Spleen (tissue), 11 donors: Measurements from ENCODE around the gene HAPLN2. TPM values are rescaled to one million over a fixed set of nuclear protein-coding genes. Genes with fewer than 3 reads are reported as not detected.

Experiments used
- DNase-seq: peaks from one replicate; pipeline ENCODE4 v3.0.0-alpha.2; 2020
- H3K27ac ChIP-seq, 8 donors: fragments of 200-600 bp; sonication (generic) in 7 of 8; 1 replicate in 4 of 8; 2 replicates in 4 of 8; pipeline versions ENCODE4 v1.5.0 to v1.8.0; 2016 to 2021; ENCODE audit warnings: inconsistent platforms in 4 of 8, mild to moderate bottlenecking in 4 of 8, moderate library complexity in 1 of 8
- H3K27me3 ChIP-seq, 7 donors: fragments of 200-600 bp; sonication (generic) in 6 of 7; replicated peaks in 1 of 7; 1 replicate in 4 of 7; 2 replicates in 3 of 7; pipeline versions ENCODE4 v1.5.0 to v1.8.0; 2016 to 2021; ENCODE audit warnings: inconsistent platforms in 3 of 7, mild to moderate bottlenecking in 1 of 7
- H3K36me3 ChIP-seq, 6 donors: fragments of 200-600 bp; sonication (generic) in 5 of 6; 1 replicate in 4 of 6; 2 replicates in 2 of 6; pipeline versions ENCODE4 v1.5.0 to v1.8.0; 2016 to 2021; ENCODE audit warnings: inconsistent platforms in 2 of 6
- H3K4me1 ChIP-seq, 6 donors: fragments of 200-600 bp; sonication (generic) in 5 of 6; 1 replicate in 3 of 6; 2 replicates in 3 of 6; pipeline versions ENCODE4 v1.5.0 to v1.8.0; 2016 to 2021; ENCODE audit warnings: inconsistent platforms in 3 of 6
- H3K4me3 ChIP-seq, 8 donors: fragments of 200-600 bp; sonication (generic) in 7 of 8; 1 replicate in 4 of 8; 2 replicates in 4 of 8; pipeline versions ENCODE4 v1.5.0 to v1.8.0; 2016 to 2021; ENCODE audit warnings: inconsistent platforms in 4 of 8, mild to moderate bottlenecking in 4 of 8, moderate library complexity in 2 of 8
- H3K9me3 ChIP-seq, 8 donors: fragments of 200-600 bp; sonication (generic) in 7 of 8; 1 replicate in 4 of 8; 2 replicates in 4 of 8; pipeline versions ENCODE4 v1.5.0 to v1.8.0; 2016 to 2021; ENCODE audit warnings: inconsistent platforms in 4 of 8
- POLR2A ChIP-seq, 3 donors: fragments of 450-650 bp; IDR thresholded peaks; one replicate each; pipeline ENCODE4 v1.5.1; 2017; ENCODE audit warnings: antibody characterized with exemption in 3 of 3, mild to moderate bottlenecking in 1 of 3
- POLR2AphosphoS5 ChIP-seq, 3 donors: sonication (generic); formaldehyde crosslinking; IDR thresholded peaks; one replicate each; pipeline ENCODE4 v1.5.1; 2017; ENCODE audit warnings: antibody characterized with exemption in 3 of 3
- WGBS, 5 donors: extraction: QIAGEN DNeasy Blood & Tissue Kit in 3 of 5; methylation state at CpG; one replicate each; pipeline versions ENCODE4 v1.1.5 to v1.1.7; 2013 to 2018; 5-methylcytosine and 5-hydroxymethylcytosine counted together
- intact Hi-C: fragments of 100-400 bp; cut with DNase I; formaldehyde crosslinking; loops from one replicate; pipeline ENCODE4 v1.15.0; 2023; ENCODE audit warnings: low total_unique reads
- polyA plus RNA-seq, 3 donors: library from polyadenylated mRNA; stranded (reverse); fragments of 200-250 nt; gene quantifications; one replicate each; pipeline ENCODE4 v1.2.1, GENCODE V29; 2013
- total RNA-seq, 7 donors: library from RNA; depleted of rRNA in 3 of 7; stranded (reverse); fragments of >200 nt in 3 of 7; fragmentation: NEBNext Ultra II Directional in 4 of 7; extraction: Animal tissue kit (Norgen Biotek cat#: 25700) in 4 of 7; gene quantifications; one replicate each; pipeline versions ENCODE4 v1.1.0 to v1.2.1, GENCODE V29; 2016 to 2021
- TF ChIP-seq, protein P1 (sequence below), 11 experiments: fragments of 200-600 bp in 7 of 11; fragments of 450-650 bp in 4 of 11; sonication (generic) in 4 of 11; IDR thresholded peaks in 8 of 11; conservative IDR thresholded peaks in 3 of 11; 1 replicate in 7 of 11; 2 replicates in 4 of 11; pipeline versions ENCODE4 v1.4.0 to v1.8.0; 2016 to 2021; ENCODE audit warnings: antibody characterized with exemption in 11 of 11, inconsistent platforms in 4 of 11, mild to moderate bottlenecking in 1 of 11
- donor health status: healthy with polysubstance abuse.
- donor health status: DM: no; HTN: no; CAD: no; lungs with moderate emphysema.
- donor health status: DM: no; HTN: no; CAD: no.
- donor health status: Bipolar disorder and iron deficiency.
- donor health status: healthy.
- donor health status: DM: no; HTN: no; CAD: no.
- donor health status: DM: yes; HTN: yes; CAD: no.

Gene HAPLN2
- total and polyA plus RNA-seq, 10 donors = 0.20 to 1.1 (median 0.36) TPM; not detected in 4

- DNase-seq = no peak
- peaks cover 5 to 28% (median 15%) of the 10 kb centered on the region in 6 donors for H3K4me1 ChIP-seq
- peaks cover 8 to 100% (median 71%) of the 10 kb centered on the region in 7 donors for H3K27me3 ChIP-seq
- 16 to 40% (median 17%) methylated on average over 15 to 40 of the region's 40 CpGs for WGBS, 5 donors
- peak overlapping the region in 7 of 8 donors; percentile 18 to 65 (median 30) for H3K4me3 ChIP-seq
- no peaks in the 10 kb centered on the region for H3K36me3 ChIP-seq
- TF ChIP-seq POLR2A (IDR thresholded peaks at IDR 0.05) (no peak), POLR2AphosphoS5 (IDR thresholded peaks at IDR 0.05) (peak in 1 of 3 donors; percentile 4)
- intact Hi-C loops = no loop called here
- H3K27ac ChIP-seq = no peak overlapping the region
- H3K9me3 ChIP-seq = no peaks in the 10 kb centered on the region
Observed at GRCh38 chr1:156642265-156643048, 23.2 kb downstream of the HAPLN2 start.

DNA sequence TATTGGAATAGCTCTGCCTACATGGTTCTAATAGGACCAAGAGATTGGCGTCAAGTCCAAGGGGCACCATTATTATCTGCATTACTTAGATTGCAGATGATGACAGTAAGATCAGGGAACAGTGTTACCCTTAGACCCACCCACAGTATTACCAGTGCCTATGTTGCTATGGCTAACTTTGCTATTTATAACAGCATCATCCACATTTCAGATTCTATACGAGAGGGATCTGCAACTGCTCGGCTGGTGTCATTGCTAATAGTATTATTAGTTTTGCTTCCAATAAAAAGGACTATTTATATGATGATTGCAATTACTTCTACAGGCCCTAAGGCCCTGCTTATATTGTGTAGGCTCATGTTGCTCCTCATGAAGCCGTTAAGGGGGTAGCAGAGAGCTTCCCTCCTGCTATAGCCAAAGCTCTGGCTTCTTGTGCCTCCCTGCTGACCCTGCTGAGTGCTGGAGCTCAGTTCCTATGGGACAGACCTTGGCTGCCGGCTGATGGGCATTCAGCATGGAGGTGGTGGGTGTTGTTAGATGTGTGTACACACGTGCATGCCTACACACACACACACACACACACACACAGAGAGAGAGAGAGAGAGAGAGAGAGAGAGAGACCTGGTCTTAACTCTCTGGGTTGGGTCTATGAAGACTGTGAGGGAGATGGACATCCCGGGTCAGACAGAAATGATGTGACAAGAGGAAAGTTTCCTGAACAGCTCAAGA is 24.0 kb downstream of the HAPLN2 start:
- no peaks in the 10 kb centered on the region for H3K36me3 ChIP-seq
- TF ChIP-seq, protein P1, sequence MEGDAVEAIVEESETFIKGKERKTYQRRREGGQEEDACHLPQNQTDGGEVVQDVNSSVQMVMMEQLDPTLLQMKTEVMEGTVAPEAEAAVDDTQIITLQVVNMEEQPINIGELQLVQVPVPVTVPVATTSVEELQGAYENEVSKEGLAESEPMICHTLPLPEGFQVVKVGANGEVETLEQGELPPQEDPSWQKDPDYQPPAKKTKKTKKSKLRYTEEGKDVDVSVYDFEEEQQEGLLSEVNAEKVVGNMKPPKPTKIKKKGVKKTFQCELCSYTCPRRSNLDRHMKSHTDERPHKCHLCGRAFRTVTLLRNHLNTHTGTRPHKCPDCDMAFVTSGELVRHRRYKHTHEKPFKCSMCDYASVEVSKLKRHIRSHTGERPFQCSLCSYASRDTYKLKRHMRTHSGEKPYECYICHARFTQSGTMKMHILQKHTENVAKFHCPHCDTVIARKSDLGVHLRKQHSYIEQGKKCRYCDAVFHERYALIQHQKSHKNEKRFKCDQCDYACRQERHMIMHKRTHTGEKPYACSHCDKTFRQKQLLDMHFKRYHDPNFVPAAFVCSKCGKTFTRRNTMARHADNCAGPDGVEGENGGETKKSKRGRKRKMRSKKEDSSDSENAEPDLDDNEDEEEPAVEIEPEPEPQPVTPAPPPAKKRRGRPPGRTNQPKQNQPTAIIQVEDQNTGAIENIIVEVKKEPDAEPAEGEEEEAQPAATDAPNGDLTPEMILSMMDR (IDR thresholded peaks at IDR 0.05 in 8 of 11, conservative IDR thresholded peaks at IDR 0.05 in 3 of 11) = no peak
- no peak for TF ChIP-seq POLR2A (IDR thresholded peaks at IDR 0.05)
- TF ChIP-seq POLR2AphosphoS5 (IDR thresholded peaks at IDR 0.05) = no peak
- H3K27ac ChIP-seq = no peak overlapping the region
- WGBS, 5 donors = 46 to 66% (median 61%) methylated on average over 6 to 7 of the region's 7 CpGs
- H3K9me3 ChIP-seq = no peaks in the 10 kb centered on the region
- DNase-seq = no peak
- H3K27me3 ChIP-seq = peaks cover 8 to 100% (median 67%) of the 10 kb centered on the region in 7 donors
- intact Hi-C loops = no loop called here
- H3K4me3 ChIP-seq = no peak overlapping the region
- H3K4me1 ChIP-seq = peaks cover 5 to 28% (median 15%) of the 10 kb centered on the region in 6 donors

DNA sequence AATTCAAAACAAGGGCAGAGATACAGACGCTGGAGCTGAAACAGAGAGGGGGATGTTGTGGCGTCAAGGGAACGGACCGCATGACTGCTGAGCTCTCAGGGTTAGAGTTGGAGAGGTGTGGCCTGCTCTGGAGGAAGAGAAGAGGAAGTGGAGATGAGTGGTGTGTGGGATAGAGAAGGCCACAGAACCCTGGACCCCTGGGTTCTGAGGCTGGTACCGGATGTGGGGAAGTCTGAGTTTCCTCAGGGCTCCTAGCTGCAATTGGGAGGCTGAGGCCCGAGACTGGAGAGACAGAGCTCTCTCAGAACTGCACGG is 24.5 kb downstream of the HAPLN2 start:
- intact Hi-C loops = no loop called here
- no peak for DNase-seq
- peaks cover 5 to 28% (median 15%) of the 10 kb centered on the region in 6 donors for H3K4me1 ChIP-seq
- 16 to 36% (median 20%) methylated on average over 7 of the region's 7 CpGs for WGBS, 5 donors
- H3K27ac ChIP-seq = no peak overlapping the region
- TF ChIP-seq, protein P1 (IDR thresholded peaks at IDR 0.05 in 8 of 11, conservative IDR thresholded peaks at IDR 0.05 in 3 of 11) = no peak
- no peak for TF ChIP-seq POLR2AphosphoS5 (IDR thresholded peaks at IDR 0.05)
- no peak for TF ChIP-seq POLR2A (IDR thresholded peaks at IDR 0.05)
- no peaks in the 10 kb centered on the region for H3K36me3 ChIP-seq
- no peaks in the 10 kb centered on the region for H3K9me3 ChIP-seq
- peaks cover 8 to 100% (median 62%) of the 10 kb centered on the region in 7 donors for H3K27me3 ChIP-seq
- no peak overlapping the region for H3K4me3 ChIP-seq

DNA sequence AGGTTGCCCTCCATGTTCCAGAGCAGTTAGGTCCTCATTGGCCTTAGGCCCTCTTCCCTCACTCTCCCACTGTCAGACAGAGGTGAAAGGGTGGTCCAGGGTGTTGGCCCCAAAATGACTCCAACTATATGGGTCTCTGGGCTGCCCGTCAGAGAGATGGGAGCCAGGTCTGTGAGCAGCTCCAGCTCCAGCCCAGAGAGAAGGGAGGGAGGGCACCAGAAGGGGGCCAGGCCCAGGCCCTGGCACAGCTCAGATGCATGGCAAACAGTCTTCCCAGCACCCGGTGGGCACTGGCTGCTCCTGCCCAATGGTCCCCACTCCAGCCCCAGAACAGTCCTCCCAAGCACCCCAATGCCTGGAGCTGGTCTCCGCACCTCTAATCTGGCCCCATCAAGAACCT is 24.9 kb downstream of the HAPLN2 start:
- Histone ChIP-seq H3K4me1 (peaks cover 5 to 28% (median 15%) of the 10 kb centered on the region in 6 donors), H3K4me3 (no peak overlapping the region), H3K36me3 (no peaks in the 10 kb centered on the region), H3K27ac (no peak overlapping the region), H3K9me3 (no peaks in the 10 kb centered on the region), H3K27me3 (peaks cover 8 to 100% (median 60%) of the 10 kb centered on the region in 7 donors)
- DNase-seq = no peak
- TF ChIP-seq POLR2A (IDR thresholded peaks at IDR 0.05) (no peak), POLR2AphosphoS5 (IDR thresholded peaks at IDR 0.05) (no peak)
- TF ChIP-seq, protein P1 (IDR thresholded peaks at IDR 0.05 in 8 of 11, conservative IDR thresholded peaks at IDR 0.05 in 3 of 11) = no peak
- 77 to 100% (median 90%) methylated on average over 1 to 3 of the region's 3 CpGs for WGBS, 5 donors
- intact Hi-C loops = no loop called here
